SU-DHL-6 (cell line): ENCODE results near the gene SMDT1.
"Not testable (repeated sequence)": the region's sequence is repeated elsewhere in the genome, so short reads cannot be mapped to it uniquely, and the experiment has no call there.

ENCODE experiments used
- EZH2phosphoT487 ChIP-seq: fragments of 200-600 bp; sonication (generic), shearing (Covaris generic); conservative IDR thresholded peaks from 2 replicates; pipeline ENCODE4 v1.6.1; 2018; ENCODE audit warnings: mild to moderate bottlenecking, antibody characterized with exemption, low read length, moderate library complexity, mixed read lengths
- TF ChIP-seq, protein P1 (sequence below): fragments of 200-600 bp; sonication (generic); IDR thresholded peaks from one replicate; pipeline ENCODE4 v1.5.1; 2017; ENCODE audit warnings: antibody characterized with exemption, mild to moderate bottlenecking, low read length, moderate library complexity; ENCODE audit not compliant: insufficient read depth, poor library complexity, severe bottlenecking

DNA sequence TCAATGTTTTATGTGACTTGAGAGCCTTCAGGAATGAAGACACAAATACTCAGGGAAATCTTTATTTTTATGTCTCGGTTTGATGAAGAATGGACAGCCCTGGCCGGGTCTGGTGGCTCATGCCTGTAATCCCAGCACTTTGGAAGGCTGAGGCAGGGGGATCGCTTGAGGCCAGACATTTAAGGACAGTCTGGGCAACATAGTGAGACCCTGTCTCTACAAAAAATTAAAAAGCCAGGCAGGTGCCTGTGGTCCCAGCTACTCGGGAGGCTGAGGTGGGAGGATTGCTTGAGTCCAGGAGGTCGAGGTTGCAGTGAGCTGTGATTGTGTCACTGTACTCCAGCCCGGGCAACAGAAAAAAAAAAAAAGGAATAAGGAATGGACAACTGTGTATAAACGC is 8.0 kb upstream of the SMDT1 start:
- TF ChIP-seq, protein P1, sequence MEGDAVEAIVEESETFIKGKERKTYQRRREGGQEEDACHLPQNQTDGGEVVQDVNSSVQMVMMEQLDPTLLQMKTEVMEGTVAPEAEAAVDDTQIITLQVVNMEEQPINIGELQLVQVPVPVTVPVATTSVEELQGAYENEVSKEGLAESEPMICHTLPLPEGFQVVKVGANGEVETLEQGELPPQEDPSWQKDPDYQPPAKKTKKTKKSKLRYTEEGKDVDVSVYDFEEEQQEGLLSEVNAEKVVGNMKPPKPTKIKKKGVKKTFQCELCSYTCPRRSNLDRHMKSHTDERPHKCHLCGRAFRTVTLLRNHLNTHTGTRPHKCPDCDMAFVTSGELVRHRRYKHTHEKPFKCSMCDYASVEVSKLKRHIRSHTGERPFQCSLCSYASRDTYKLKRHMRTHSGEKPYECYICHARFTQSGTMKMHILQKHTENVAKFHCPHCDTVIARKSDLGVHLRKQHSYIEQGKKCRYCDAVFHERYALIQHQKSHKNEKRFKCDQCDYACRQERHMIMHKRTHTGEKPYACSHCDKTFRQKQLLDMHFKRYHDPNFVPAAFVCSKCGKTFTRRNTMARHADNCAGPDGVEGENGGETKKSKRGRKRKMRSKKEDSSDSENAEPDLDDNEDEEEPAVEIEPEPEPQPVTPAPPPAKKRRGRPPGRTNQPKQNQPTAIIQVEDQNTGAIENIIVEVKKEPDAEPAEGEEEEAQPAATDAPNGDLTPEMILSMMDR = not testable (repeated sequence)
- not testable (repeated sequence) for TF ChIP-seq EZH2phosphoT487
